Panc1 (cell line): ENCODE data around the gene TBC1D22A. TPM values are rescaled to one million over a fixed set of nuclear protein-coding genes. Genes with fewer than 3 reads are reported as not detected.

ENCODE experiments used
- ATAC-seq: fragments of 200-7000 bp; cut with Tn5 transposase; 2 replicates; pipeline ENCODE4 v1.9.1; 2020; ENCODE audit warnings: mild to moderate bottlenecking, moderate library complexity
- BruUV-seq: library from RNA; stranded (reverse); fragments of 400-500 nt; replicated peaks from 2 replicates; lab custom pipeline; 2021; lab: Mats Ljungman, UMichigan
- CTCF ChIA-PET: fragments of 300-600 bp; sonication (Branson Sonifier 250); formaldehyde crosslinking; loops from one replicate; lab custom pipeline; 2022; ENCODE audit warnings: antibody characterized with exemption; lab: Charles Lee
- POLR2A ChIA-PET: fragments of 300-600 bp; sonication (Branson Sonifier 250); formaldehyde crosslinking; loops from one replicate; lab custom pipeline; 2022; ENCODE audit warnings: antibody characterized with exemption; lab: Charles Lee
- DNase-seq: peaks from one replicate; pipeline ENCODE4 v3.0.0-alpha.2; 2010; ENCODE audit warnings: low read depth, low spot score
- H3K27ac ChIP-seq: 2 replicates; pipeline ENCODE4 v1.5.1; 2011; ENCODE audit warnings: mild to moderate bottlenecking, low read length, inconsistent platforms
- H3K27me3 ChIP-seq: fragments of 200-500 bp; sonication (Bioruptor generic); 2 replicates; pipeline ENCODE4 v1.6.0; 2014; ENCODE audit warnings: low read length, inconsistent platforms; ENCODE audit not compliant: control insufficient read depth, insufficient read depth
- H3K36me3 ChIP-seq: fragments of 200-500 bp; sonication (Bioruptor generic); 2 replicates; pipeline ENCODE4 v1.5.1; 2014; ENCODE audit warnings: inconsistent platforms, mild to moderate bottlenecking, low read length, moderate library complexity; ENCODE audit not compliant: control insufficient read depth, insufficient read depth
- H3K4me1 ChIP-seq: 2 replicates; pipeline ENCODE4 v1.5.1; 2011; ENCODE audit warnings: inconsistent platforms, mild to moderate bottlenecking, low read length, moderate library complexity; ENCODE audit not compliant: control insufficient read depth, insufficient read depth
- H3K4me3 ChIP-seq, 2 experiments: 2 replicates each; pipeline ENCODE4 v1.5.1; 2011 to 2012; ENCODE audit warnings: low read depth in 2 of 2, low read length in 2 of 2, mild to moderate bottlenecking in 2 of 2, inconsistent platforms in 1 of 2, moderate library complexity in 1 of 2
- H3K9me3 ChIP-seq: fragments of 200-500 bp; sonication (Bioruptor generic); 2 replicates; pipeline ENCODE4 v1.5.1; 2014; ENCODE audit warnings: low read depth, mild to moderate bottlenecking, inconsistent platforms, low read length, moderate library complexity; ENCODE audit not compliant: control insufficient read depth, insufficient read depth
- CTCF ChIP-seq: fragments of 450-650 bp; IDR thresholded peaks from 2 replicates; pipeline ENCODE4 v1.5.1; 2017; ENCODE audit warnings: mild to moderate bottlenecking
- POLR2AphosphoS5 ChIP-seq: IDR thresholded peaks from 2 replicates; pipeline ENCODE4 v1.6.1; 2012; ENCODE audit warnings: mild to moderate bottlenecking, low read depth, low read length, moderate library complexity
- REST ChIP-seq, 2 experiments: IDR thresholded peaks; 2 replicates each; pipeline ENCODE4 v1.6.1; 2011 to 2012; ENCODE audit warnings: low read depth in 2 of 2, control low read depth in 1 of 2, low read length in 1 of 2, mild to moderate bottlenecking in 1 of 2, moderate library complexity in 1 of 2; ENCODE audit not compliant: insufficient read depth in 1 of 2
- SIN3A ChIP-seq: IDR thresholded peaks from 2 replicates; pipeline ENCODE4 v1.6.1; 2012; ENCODE audit warnings: low read depth, mild to moderate bottlenecking, low read length, moderate library complexity, borderline replicate concordance; ENCODE audit not compliant: insufficient read depth
- TCF7L2 ChIP-seq: IDR thresholded peaks from 2 replicates; pipeline ENCODE4 v1.6.1; 2011; ENCODE audit warnings: mild to moderate bottlenecking, low read depth, low read length, inconsistent platforms
- in situ Hi-C: cut with HindIII; loops from 2 replicates; pipeline ENCODE4 v1.10.0; 2016; ENCODE audit warnings: low sequenced_read_pairs, low pct_unique_long_range_greater_than_20kb
- intact Hi-C: fragments of 100-400 bp; cut with micrococcal nuclease; formaldehyde crosslinking; loops from one replicate; pipeline ENCODE4 v1.10.0; 2022; ENCODE audit not compliant: unreplicated experiment
- total RNA-seq: library from RNA; stranded (reverse); gene quantifications from one replicate; pipeline ENCODE4 v1.2.1, GENCODE V29; 2021; ENCODE audit not compliant: unreplicated experiment

The TBC1D22A gene
- total RNA-seq, 1 experiment from 2014 or later, result 28.7 TPM

GRCh38 chr22:47168441-47168840 lies 406.0 kb downstream of the TBC1D22A start:
- ChIA-PET POLR2A (no interaction called here), CTCF (no interaction called here)
- Histone ChIP-seq H3K36me3 (no peaks in the 10 kb centered on the region), H3K27me3 (no peaks in the 10 kb centered on the region), H3K27ac (no peak overlapping the region), H3K9me3 (no peaks in the 10 kb centered on the region), H3K4me1 (no peaks in the 10 kb centered on the region), H3K4me3 (no peak overlapping the region)
- DNase-seq (no peak), ATAC-seq (no peak)
- TF ChIP-seq CTCF (no peak), TCF7L2 (no peak), REST (IDR thresholded peaks at IDR 0.05; ENCODE audit: insufficient read depth in 1 of 2, low read depth in 2 of 2, low read length in 1 of 2) (no peak), SIN3A (no peak), POLR2AphosphoS5 (no peak)
- in situ Hi-C loops (no loop called here), intact Hi-C loops (no loop called here)
- no TSS peak for BruUV-seq

GRCh38 chr22:47168900-47169800 lies 406.7 kb downstream of the TBC1D22A start:
- POLR2A ChIA-PET, result no interaction called here
- Histone ChIP-seq H3K4me1 (no peaks in the 10 kb centered on the region), H3K9me3 (no peaks in the 10 kb centered on the region), H3K27ac (no peak overlapping the region), H3K36me3 (no peaks in the 10 kb centered on the region), H3K27me3 (no peaks in the 10 kb centered on the region), H3K4me3 (no peak overlapping the region)
- ATAC-seq (no peak), DNase-seq (no peak)
- TF ChIP-seq SIN3A (no peak), POLR2AphosphoS5 (no peak), CTCF (no peak; the same call in 1 of the 2 replicates), REST (IDR thresholded peaks at IDR 0.05; ENCODE audit: insufficient read depth in 1 of 2, low read depth in 2 of 2, low read length in 1 of 2) (no peak), TCF7L2 (no peak)
- in situ Hi-C loops, result no loop called here
- BruUV-seq, result no TSS peak
- CTCF ChIA-PET, result no interaction called here
- intact Hi-C loops, result no loop called here
